SK-N-SH treated with all-trans-retinoic acid at 6 μM for 48 hours (cell line): ENCODE results near the gene PKMYT1.

ENCODE experiments used
- PPARA ChIP-seq: fragments of 250-450 bp; sonication (Bioruptor Pico); IDR thresholded peaks from 2 replicates; pipeline ENCODE4 v1.5.0; 2020; ENCODE audit warnings: mild to moderate bottlenecking, borderline replicate concordance
- RARB ChIP-seq: fragments of 250-450 bp; sonication (Bioruptor Pico); IDR thresholded peaks from 2 replicates; pipeline ENCODE4 v1.8.0; 2021; ENCODE audit warnings: mild to moderate bottlenecking, moderate library complexity
- TCF4 ChIP-seq: fragments of 250-450 bp; sonication (Bioruptor Pico); IDR thresholded peaks from 2 replicates; pipeline ENCODE4 v1.8.0; 2021; ENCODE audit warnings: mild to moderate bottlenecking, moderate library complexity, borderline replicate concordance
- ZC3H10 ChIP-seq: fragments of 250-450 bp; sonication (Bioruptor Pico); IDR thresholded peaks from 2 replicates; pipeline ENCODE4 v1.5.1; 2021; ENCODE audit warnings: mild to moderate bottlenecking, moderate library complexity
- ZFP3 ChIP-seq: fragments of 250-450 bp; sonication (Bioruptor Pico); IDR thresholded peaks from 2 replicates; pipeline ENCODE4 v1.5.0; 2020; ENCODE audit warnings: mild to moderate bottlenecking, moderate library complexity
- ZFP30 ChIP-seq: fragments of 450-650 bp; formaldehyde crosslinking; IDR thresholded peaks from 2 replicates; pipeline ENCODE4 v1.5.0; 2022; ENCODE audit warnings: mild to moderate bottlenecking, moderate library complexity
- ZNF8 ChIP-seq: fragments of 450-650 bp; formaldehyde crosslinking; IDR thresholded peaks from 2 replicates; pipeline ENCODE4 v1.5.0; 2020; ENCODE audit warnings: mild to moderate bottlenecking, moderate library complexity
- TF ChIP-seq, protein P1 (sequence below): fragments of 250-450 bp; sonication (Bioruptor Pico); IDR thresholded peaks from 2 replicates; pipeline ENCODE4 v1.8.0; 2020; ENCODE audit warnings: mild to moderate bottlenecking, moderate library complexity, borderline replicate concordance
- TF ChIP-seq, protein P2 (sequence below): fragments of 250-450 bp; sonication (Bioruptor Pico); IDR thresholded peaks from 2 replicates; pipeline ENCODE4 v1.5.1; 2020; ENCODE audit warnings: low read depth, mild to moderate bottlenecking, moderate library complexity

DNA sequence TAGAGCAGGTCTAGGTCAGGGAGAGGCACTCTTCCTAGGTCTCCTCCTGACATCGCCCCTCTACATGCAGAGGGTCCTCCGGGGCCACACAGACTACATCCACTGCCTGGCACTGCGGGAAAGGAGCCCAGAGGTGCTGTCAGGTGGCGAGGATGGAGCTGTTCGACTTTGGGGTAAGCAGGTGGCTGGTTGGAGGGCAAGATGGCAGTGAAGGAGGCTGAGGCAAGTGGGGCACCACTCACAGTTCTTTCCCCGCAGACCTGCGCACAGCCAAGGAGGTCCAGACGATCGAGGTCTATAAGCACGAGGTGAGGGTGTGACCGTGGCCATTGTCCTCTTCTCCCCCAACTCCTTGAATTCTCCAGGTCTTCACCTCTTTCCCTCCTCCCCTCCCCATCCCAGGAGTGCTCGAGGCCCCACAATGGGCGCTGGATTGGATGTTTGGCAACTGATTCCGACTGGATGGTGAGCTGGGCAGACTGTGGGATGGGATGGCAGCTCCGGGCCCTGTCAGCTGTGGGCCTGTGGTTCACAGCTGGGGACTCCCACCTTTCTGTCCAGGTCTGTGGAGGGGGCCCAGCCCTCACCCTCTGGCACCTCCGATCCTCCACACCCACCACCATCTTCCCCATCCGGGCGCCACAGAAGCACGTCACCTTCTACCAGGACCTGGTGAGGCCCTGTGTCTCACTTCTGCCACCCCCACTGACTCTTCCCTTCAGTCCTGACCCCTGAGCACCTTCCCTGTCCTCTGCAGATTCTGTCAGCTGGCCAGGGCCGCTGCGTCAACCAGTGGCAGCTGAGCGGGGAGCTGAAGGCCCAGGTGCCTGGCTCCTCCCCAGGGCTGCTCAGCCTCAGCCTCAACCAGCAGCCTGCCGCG, 46.6 kb upstream of the PKMYT1 start:
- TF ChIP-seq, protein P1, sequence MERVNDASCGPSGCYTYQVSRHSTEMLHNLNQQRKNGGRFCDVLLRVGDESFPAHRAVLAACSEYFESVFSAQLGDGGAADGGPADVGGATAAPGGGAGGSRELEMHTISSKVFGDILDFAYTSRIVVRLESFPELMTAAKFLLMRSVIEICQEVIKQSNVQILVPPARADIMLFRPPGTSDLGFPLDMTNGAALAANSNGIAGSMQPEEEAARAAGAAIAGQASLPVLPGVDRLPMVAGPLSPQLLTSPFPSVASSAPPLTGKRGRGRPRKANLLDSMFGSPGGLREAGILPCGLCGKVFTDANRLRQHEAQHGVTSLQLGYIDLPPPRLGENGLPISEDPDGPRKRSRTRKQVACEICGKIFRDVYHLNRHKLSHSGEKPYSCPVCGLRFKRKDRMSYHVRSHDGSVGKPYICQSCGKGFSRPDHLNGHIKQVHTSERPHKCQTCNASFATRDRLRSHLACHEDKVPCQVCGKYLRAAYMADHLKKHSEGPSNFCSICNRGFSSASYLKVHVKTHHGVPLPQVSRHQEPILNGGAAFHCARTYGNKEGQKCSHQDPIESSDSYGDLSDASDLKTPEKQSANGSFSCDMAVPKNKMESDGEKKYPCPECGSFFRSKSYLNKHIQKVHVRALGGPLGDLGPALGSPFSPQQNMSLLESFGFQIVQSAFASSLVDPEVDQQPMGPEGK (CRISPR knock-in tag), result no peak
- no peak for TF ChIP-seq ZC3H10 (CRISPR knock-in tag)
- TF ChIP-seq PPARA (CRISPR knock-in tag), result no peak
- TF ChIP-seq ZFP30 (CRISPR knock-in tag), result no peak
- TF ChIP-seq RARB, result no peak
- no peak for TF ChIP-seq ZNF8
- TF ChIP-seq TCF4 (CRISPR knock-in tag), result no peak
- TF ChIP-seq, protein P2, sequence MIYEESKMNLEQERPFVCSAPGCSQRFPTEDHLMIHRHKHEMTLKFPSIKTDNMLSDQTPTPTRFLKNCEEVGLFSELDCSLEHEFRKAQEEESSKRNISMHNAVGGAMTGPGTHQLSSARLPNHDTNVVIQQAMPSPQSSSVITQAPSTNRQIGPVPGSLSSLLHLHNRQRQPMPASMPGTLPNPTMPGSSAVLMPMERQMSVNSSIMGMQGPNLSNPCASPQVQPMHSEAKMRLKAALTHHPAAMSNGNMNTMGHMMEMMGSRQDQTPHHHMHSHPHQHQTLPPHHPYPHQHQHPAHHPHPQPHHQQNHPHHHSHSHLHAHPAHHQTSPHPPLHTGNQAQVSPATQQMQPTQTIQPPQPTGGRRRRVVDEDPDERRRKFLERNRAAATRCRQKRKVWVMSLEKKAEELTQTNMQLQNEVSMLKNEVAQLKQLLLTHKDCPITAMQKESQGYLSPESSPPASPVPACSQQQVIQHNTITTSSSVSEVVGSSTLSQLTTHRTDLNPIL (CRISPR knock-in tag), result no peak
- TF ChIP-seq ZFP3, result no peak
